ENCODE data around the gene SLC38A1.

The SLC38A1 gene

GRCh38 chr12:46246021-46246700 lies 22.7 kb downstream of the SLC38A1 start:
- Histone ChIP-seq H3K9me3 (ENCODE audit: control insufficient read depth, low read length) (peaks cover 9% of the 10 kb centered on the region), H3K36me3 (ENCODE audit: control insufficient read depth, insufficient read depth, low read length, severe bottlenecking) (no peaks in the 10 kb centered on the region), H3K4me1 (ENCODE audit: control insufficient read depth, insufficient read depth, low read length) (no peaks in the 10 kb centered on the region), H3K4me3 (ENCODE audit: low read length) (no peak overlapping the region), H3K27me3 (replicated peaks; ENCODE audit: control insufficient read depth, insufficient read depth, low read length) (no peaks in the 10 kb centered on the region), H3K9ac (ENCODE audit: low read length) (no peak overlapping the region)
- DNase-seq (ENCODE audit: low read depth), result no peak

DNA sequence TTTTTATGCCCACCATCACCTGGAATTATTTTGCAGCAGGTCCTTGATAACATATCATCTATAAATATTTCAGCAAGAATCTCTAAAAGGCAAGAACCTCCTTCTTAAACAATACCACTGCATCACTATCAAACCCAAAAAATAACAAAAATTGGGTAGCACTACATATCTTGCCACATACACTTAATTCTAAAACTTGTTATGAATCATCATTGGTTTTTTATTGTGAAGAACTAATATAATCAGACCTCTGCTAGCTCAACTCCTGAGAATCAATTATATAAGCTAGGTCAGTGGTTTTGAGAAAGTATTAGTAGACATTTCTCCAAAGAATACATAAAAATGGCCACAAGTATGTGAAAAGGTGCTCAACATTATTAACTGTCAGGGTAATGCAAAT lies 23.8 kb downstream of the SLC38A1 start:
- Histone ChIP-seq H3K27me3 (replicated peaks; ENCODE audit: control insufficient read depth, insufficient read depth, low read length) (no peaks in the 10 kb centered on the region), H3K9me3 (ENCODE audit: control insufficient read depth, low read length) (peaks cover 9% of the 10 kb centered on the region), H3K4me1 (ENCODE audit: control insufficient read depth, insufficient read depth, low read length) (no peaks in the 10 kb centered on the region), H3K4me3 (ENCODE audit: low read length) (no peak overlapping the region), H3K36me3 (ENCODE audit: control insufficient read depth, insufficient read depth, low read length, severe bottlenecking) (no peaks in the 10 kb centered on the region), H3K9ac (ENCODE audit: low read length) (no peak overlapping the region)
- DNase-seq (ENCODE audit: low read depth), result no peak

GRCh38 chr12:46244273-46244915 lies 24.4 kb downstream of the SLC38A1 start:
- H3K9ac ChIP-seq (ENCODE audit: low read length), result no peak overlapping the region
- no peaks in the 10 kb centered on the region for H3K4me1 ChIP-seq (ENCODE audit: control insufficient read depth, insufficient read depth, low read length)
- H3K27me3 ChIP-seq (replicated peaks; ENCODE audit: control insufficient read depth, insufficient read depth, low read length), result no peaks in the 10 kb centered on the region
- peaks cover 9% of the 10 kb centered on the region for H3K9me3 ChIP-seq (ENCODE audit: control insufficient read depth, low read length)
- H3K4me3 ChIP-seq (ENCODE audit: low read length), result no peak overlapping the region
- no peaks in the 10 kb centered on the region for H3K36me3 ChIP-seq (ENCODE audit: control insufficient read depth, insufficient read depth, low read length, severe bottlenecking)
- DNase-seq (ENCODE audit: low read depth), result no peak

DNA sequence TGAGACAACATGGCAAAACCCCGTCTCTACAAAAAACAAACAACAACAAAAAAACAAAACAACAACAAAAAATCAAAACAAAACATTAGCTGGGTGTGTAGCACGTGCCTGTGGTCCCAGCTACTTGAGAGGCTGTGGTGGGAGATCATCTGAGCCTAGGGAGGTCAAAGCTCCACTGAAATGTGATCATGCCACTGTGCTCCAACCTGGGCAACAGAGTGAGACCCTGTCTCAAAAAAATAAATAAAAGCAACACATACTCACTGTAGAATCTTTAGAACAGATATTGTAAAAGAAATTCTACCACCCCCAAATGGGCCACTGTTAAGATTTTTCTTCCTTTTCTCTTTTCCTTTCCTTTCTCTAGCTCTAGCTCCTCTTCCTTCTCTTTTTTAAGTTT lies 26.3 kb downstream of the SLC38A1 start:
- Histone ChIP-seq H3K9me3 (ENCODE audit: control insufficient read depth, low read length) (peaks cover 9% of the 10 kb centered on the region), H3K27me3 (replicated peaks; ENCODE audit: control insufficient read depth, insufficient read depth, low read length) (no peaks in the 10 kb centered on the region), H3K4me1 (ENCODE audit: control insufficient read depth, insufficient read depth, low read length) (no peaks in the 10 kb centered on the region), H3K36me3 (ENCODE audit: control insufficient read depth, insufficient read depth, low read length, severe bottlenecking) (no peaks in the 10 kb centered on the region), H3K4me3 (ENCODE audit: low read length) (no peak overlapping the region), H3K9ac (ENCODE audit: low read length) (no peak overlapping the region)
- no peak for DNase-seq (ENCODE audit: low read depth)

DNA sequence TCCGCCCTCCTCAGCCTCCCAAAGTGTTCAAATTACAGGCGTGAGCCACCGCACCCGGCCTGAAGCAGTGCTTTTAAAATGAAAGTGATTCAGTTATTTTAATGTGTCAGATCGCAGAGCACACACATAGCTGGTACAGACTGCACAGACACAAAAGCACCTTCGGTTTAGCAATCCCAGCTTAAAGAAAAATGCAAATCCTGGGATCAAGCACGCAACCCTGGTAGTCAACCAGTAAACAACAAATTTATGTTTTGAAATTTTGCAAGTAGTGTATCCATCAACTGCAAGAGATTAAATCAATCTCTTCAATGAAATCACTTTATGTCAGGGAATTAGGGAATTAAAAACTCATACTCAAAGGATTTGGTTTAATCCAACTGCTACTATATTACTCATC lies 28.4 kb downstream of the SLC38A1 start:
- Histone ChIP-seq H3K27me3 (replicated peaks; ENCODE audit: control insufficient read depth, insufficient read depth, low read length) (no peaks in the 10 kb centered on the region), H3K9ac (ENCODE audit: low read length) (no peak overlapping the region), H3K4me3 (ENCODE audit: low read length) (no peak overlapping the region), H3K4me1 (ENCODE audit: control insufficient read depth, insufficient read depth, low read length) (peaks cover 10% of the 10 kb centered on the region), H3K36me3 (ENCODE audit: control insufficient read depth, insufficient read depth, low read length, severe bottlenecking) (no peaks in the 10 kb centered on the region), H3K9me3 (ENCODE audit: control insufficient read depth, low read length) (peaks cover 7% of the 10 kb centered on the region)
- DNase-seq (ENCODE audit: low read depth), result no peak

DNA sequence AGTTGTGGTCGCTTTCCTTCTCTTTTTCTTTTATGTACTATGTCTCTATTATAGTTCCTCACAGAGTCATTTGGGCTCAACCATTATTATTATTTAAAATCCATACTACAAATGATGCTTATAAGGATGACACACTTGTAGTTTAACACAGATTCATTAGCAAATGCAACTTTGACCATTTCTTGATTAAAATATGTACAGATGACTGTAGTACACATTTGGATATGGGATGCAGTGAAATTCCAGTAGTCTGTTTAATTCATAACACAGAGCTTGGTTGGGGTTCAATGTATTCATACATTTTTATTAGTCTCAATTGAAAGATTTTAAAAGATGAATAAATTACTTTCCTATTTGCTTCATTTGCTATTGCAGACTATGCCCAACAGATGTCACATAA lies 30.0 kb downstream of the SLC38A1 start:
- DNase-seq (ENCODE audit: low read depth), result no peak
- no peaks in the 10 kb centered on the region for H3K27me3 ChIP-seq (replicated peaks; ENCODE audit: control insufficient read depth, insufficient read depth, low read length)
- peaks cover 14% of the 10 kb centered on the region for H3K4me1 ChIP-seq (ENCODE audit: control insufficient read depth, insufficient read depth, low read length)
- no peaks in the 10 kb centered on the region for H3K36me3 ChIP-seq (ENCODE audit: control insufficient read depth, insufficient read depth, low read length, severe bottlenecking)
- no peak overlapping the region for H3K9ac ChIP-seq (ENCODE audit: low read length)
- H3K9me3 ChIP-seq (ENCODE audit: control insufficient read depth, low read length), result no peaks in the 10 kb centered on the region
- no peak overlapping the region for H3K4me3 ChIP-seq (ENCODE audit: low read length)

DNA sequence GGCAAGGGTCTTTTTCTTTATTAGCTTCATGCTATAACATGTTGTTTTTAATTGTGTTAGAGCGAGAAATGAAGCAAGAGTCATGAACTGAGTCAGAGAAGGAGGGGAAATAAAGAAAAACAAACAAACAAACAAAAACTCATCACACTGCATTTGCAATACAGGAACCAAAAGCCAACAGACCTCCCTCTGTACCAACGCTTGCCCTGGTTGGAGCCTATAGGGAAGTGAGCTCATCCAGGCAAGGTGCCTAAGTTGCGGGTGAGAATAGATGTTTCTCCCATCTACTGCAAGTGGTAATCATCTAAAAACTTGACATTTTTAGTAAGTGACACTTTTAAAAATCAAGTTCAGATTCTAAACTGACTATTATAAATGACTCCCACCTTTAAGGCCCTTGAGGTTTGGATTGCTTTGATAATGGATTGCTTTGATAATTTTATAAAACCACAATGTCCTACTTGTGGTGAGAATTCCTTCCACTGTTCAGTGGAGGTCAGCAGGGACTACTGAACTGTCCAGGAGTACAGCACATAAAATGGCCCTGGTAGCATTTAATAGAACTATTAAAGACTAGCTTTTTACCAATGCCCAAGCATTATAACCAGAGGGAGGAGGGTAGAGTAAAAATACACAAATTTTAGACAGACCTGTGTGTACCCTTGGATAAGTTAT lies 31.3 kb downstream of the SLC38A1 start:
- H3K4me3 ChIP-seq (ENCODE audit: low read length), result no peak overlapping the region
- no peaks in the 10 kb centered on the region for H3K27me3 ChIP-seq (replicated peaks; ENCODE audit: control insufficient read depth, insufficient read depth, low read length)
- no peak overlapping the region for H3K9ac ChIP-seq (ENCODE audit: low read length)
- H3K4me1 ChIP-seq (ENCODE audit: control insufficient read depth, insufficient read depth, low read length), result peaks cover 14% of the 10 kb centered on the region
- H3K36me3 ChIP-seq (ENCODE audit: control insufficient read depth, insufficient read depth, low read length, severe bottlenecking), result no peaks in the 10 kb centered on the region
- no peak for DNase-seq (ENCODE audit: low read depth)
- no peaks in the 10 kb centered on the region for H3K9me3 ChIP-seq (ENCODE audit: control insufficient read depth, low read length)

DNA sequence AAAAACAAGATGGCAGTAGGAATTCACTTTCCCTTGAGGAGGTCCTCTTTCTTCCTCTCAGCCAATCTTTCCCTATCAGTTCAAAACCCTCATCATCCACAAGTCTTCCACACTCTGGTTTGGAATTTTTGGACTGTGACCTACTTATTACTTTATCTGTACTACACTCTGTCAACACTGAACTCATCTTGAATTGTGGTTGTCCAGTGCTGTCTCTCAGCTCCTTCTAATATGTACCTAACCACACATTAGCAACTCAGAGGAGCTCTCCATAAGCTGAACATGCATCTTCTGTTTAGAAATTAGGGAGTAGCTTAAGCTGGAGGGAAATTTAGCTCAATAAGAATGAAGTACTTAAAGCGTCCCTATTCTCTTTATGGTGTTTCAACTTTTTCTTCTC lies 34.8 kb downstream of the SLC38A1 start:
- H3K9me3 ChIP-seq (ENCODE audit: control insufficient read depth, low read length), result no peaks in the 10 kb centered on the region
- no peak overlapping the region for H3K4me3 ChIP-seq (ENCODE audit: low read length)
- DNase-seq (ENCODE audit: low read depth), result no peak
- H3K36me3 ChIP-seq (ENCODE audit: control insufficient read depth, insufficient read depth, low read length, severe bottlenecking), result no peaks in the 10 kb centered on the region
- H3K4me1 ChIP-seq (ENCODE audit: control insufficient read depth, insufficient read depth, low read length), result peaks cover 14% of the 10 kb centered on the region
- H3K9ac ChIP-seq (ENCODE audit: low read length), result no peak overlapping the region
- H3K27me3 ChIP-seq (replicated peaks; ENCODE audit: control insufficient read depth, insufficient read depth, low read length), result no peaks in the 10 kb centered on the region

- no peak overlapping the region for H3K9ac ChIP-seq (ENCODE audit: low read length)
- no peaks in the 10 kb centered on the region for H3K27me3 ChIP-seq (replicated peaks; ENCODE audit: control insufficient read depth, insufficient read depth, low read length)
- no peaks in the 10 kb centered on the region for H3K9me3 ChIP-seq (ENCODE audit: control insufficient read depth, low read length)
- H3K4me3 ChIP-seq (ENCODE audit: low read length), result no peak overlapping the region
- DNase-seq (ENCODE audit: low read depth), result no peak
- H3K36me3 ChIP-seq (ENCODE audit: control insufficient read depth, insufficient read depth, low read length, severe bottlenecking), result no peaks in the 10 kb centered on the region
- peaks cover 14% of the 10 kb centered on the region for H3K4me1 ChIP-seq (ENCODE audit: control insufficient read depth, insufficient read depth, low read length)
Observed at GRCh38 chr12:46233423-46233822, 35.4 kb downstream of the SLC38A1 start.

DNA sequence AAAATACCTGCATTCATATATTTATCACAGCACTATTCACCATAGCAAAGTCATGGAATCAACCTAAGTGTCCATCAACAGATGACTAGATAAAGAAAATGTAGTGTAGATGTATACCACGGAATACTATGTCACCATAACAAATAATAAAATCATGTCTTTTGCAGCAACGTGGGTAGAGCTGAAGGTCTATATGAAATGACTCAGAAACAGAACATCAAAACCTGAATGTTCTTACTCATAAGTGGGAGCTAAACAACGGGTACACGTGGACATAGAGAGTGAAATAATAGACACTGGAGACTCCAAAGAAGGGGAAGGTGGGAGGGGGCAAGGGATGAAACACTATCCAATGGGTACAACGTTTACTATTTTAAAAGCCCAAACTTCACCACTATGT lies 37.9 kb downstream of the SLC38A1 start:
- no peak overlapping the region for H3K4me3 ChIP-seq (ENCODE audit: low read length)
- no peak overlapping the region for H3K9ac ChIP-seq (ENCODE audit: low read length)
- H3K36me3 ChIP-seq (ENCODE audit: control insufficient read depth, insufficient read depth, low read length, severe bottlenecking), result no peaks in the 10 kb centered on the region
- H3K27me3 ChIP-seq (replicated peaks; ENCODE audit: control insufficient read depth, insufficient read depth, low read length), result no peaks in the 10 kb centered on the region
- no peak for DNase-seq (ENCODE audit: low read depth)
- peaks cover 22% of the 10 kb centered on the region for H3K4me1 ChIP-seq (ENCODE audit: control insufficient read depth, insufficient read depth, low read length)
- no peaks in the 10 kb centered on the region for H3K9me3 ChIP-seq (ENCODE audit: control insufficient read depth, low read length)

GRCh38 chr12:46230306-46230705 lies 38.5 kb downstream of the SLC38A1 start:
- H3K4me1 ChIP-seq (ENCODE audit: control insufficient read depth, insufficient read depth, low read length), result peaks cover 15% of the 10 kb centered on the region
- H3K9me3 ChIP-seq (ENCODE audit: control insufficient read depth, low read length), result no peaks in the 10 kb centered on the region
- H3K36me3 ChIP-seq (ENCODE audit: control insufficient read depth, insufficient read depth, low read length, severe bottlenecking), result no peaks in the 10 kb centered on the region
- H3K4me3 ChIP-seq (ENCODE audit: low read length), result no peak overlapping the region
- no peak overlapping the region for H3K9ac ChIP-seq (ENCODE audit: low read length)
- no peaks in the 10 kb centered on the region for H3K27me3 ChIP-seq (replicated peaks; ENCODE audit: control insufficient read depth, insufficient read depth, low read length)
- DNase-seq (ENCODE audit: low read depth), result no peak
